ENCODE data around the gene MS4A8.
"Not testable (repeated sequence)": the region's sequence is repeated elsewhere in the genome, so short reads cannot be mapped to it uniquely, and the experiment has no call there.

Gene MS4A8

DNA sequence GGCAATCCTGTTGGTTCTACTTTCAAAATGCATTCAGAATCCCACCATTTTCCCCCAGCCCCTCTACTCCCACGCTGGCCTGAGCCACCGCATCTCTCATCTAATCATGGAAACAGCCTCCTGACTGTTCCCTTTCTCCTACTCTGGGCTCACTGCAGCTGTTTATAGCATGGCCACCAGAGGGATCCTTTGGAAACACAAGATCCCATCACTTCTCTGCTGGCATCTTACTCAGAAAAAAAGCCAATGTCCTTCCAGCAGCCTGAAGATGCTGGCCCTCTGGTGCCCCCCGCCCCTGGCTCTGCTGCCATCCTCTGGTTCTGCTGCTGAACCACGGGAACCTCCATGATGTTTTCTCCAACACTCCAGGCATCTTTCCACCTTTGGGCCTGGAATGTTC lies 11.1 kb downstream of the MS4A8 start:
- no peak for DNase-seq (ENCODE audit: extremely low read depth, low read depth)
- TF ChIP-seq, protein P1, sequence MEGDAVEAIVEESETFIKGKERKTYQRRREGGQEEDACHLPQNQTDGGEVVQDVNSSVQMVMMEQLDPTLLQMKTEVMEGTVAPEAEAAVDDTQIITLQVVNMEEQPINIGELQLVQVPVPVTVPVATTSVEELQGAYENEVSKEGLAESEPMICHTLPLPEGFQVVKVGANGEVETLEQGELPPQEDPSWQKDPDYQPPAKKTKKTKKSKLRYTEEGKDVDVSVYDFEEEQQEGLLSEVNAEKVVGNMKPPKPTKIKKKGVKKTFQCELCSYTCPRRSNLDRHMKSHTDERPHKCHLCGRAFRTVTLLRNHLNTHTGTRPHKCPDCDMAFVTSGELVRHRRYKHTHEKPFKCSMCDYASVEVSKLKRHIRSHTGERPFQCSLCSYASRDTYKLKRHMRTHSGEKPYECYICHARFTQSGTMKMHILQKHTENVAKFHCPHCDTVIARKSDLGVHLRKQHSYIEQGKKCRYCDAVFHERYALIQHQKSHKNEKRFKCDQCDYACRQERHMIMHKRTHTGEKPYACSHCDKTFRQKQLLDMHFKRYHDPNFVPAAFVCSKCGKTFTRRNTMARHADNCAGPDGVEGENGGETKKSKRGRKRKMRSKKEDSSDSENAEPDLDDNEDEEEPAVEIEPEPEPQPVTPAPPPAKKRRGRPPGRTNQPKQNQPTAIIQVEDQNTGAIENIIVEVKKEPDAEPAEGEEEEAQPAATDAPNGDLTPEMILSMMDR (IDR thresholded peaks at IDR 0.05; ENCODE audit: low read depth, low read length): no peak

DNA sequence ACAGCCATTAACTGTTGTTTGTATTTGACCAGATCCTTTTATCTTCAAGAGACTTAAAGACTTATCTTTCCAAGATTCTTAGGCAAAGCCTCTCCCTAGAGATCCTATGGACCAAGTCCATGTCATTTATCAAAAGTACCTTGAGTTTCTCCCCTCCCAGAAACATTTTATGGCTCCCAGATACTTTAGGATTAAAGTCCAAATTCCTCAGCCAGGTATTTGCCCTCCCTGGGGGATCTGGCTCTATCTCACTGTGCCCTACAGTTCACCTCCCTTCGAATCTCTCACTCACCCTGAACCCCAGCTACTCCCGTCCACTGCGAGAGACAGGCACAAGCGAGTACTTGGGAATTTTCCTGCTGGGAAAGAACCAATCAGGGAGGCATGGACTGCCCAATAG lies 11.9 kb downstream of the MS4A8 start:
- DNase-seq (ENCODE audit: extremely low read depth, low read depth): no peak
- TF ChIP-seq, protein P1 (IDR thresholded peaks at IDR 0.05; ENCODE audit: low read depth, low read length): no peak

DNA sequence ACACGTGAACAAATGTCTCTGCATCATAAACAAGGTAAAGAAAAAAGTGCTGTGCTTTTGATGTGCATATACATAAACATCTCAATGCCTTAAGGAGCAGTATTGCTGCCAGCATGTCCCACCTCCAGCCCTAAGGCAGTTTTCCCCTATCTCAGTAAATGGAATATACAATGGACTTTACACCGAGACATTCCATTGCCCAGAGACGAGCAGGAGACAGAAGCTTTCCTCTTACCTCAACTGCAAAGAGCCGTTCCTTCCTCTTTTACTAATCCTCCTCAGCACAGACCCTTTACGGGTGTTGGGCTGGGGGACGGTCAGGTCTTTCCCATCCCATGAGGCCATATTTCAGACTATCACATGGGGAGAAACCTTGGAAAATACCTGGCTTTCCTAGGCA lies 14.0 kb downstream of the MS4A8 start:
- DNase-seq (ENCODE audit: extremely low read depth, low read depth): not testable (repeated sequence)

DNA sequence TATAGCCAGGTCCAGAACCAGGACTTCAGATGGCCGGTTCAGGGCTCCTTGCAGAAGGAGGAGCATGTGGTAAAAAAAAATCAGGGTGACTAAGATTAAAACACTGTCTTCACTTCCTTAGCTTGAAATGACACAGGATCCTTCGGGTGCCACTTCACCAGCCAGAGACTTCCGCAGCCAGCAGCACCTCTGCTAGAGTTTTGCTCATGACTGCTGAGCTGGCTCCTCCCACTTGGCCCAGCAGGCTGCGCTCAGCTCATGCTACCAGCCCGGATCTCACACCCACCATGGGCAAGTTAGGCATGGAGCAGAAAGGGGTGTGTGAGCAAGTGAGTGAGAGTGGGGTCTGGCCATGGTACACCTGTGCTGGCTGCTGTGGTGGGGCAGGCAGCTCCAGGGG lies 18.5 kb downstream of the MS4A8 start:
- no peak for DNase-seq (ENCODE audit: extremely low read depth, low read depth)
- TF ChIP-seq, protein P1 (IDR thresholded peaks at IDR 0.05; ENCODE audit: low read depth, low read length): no peak

DNA sequence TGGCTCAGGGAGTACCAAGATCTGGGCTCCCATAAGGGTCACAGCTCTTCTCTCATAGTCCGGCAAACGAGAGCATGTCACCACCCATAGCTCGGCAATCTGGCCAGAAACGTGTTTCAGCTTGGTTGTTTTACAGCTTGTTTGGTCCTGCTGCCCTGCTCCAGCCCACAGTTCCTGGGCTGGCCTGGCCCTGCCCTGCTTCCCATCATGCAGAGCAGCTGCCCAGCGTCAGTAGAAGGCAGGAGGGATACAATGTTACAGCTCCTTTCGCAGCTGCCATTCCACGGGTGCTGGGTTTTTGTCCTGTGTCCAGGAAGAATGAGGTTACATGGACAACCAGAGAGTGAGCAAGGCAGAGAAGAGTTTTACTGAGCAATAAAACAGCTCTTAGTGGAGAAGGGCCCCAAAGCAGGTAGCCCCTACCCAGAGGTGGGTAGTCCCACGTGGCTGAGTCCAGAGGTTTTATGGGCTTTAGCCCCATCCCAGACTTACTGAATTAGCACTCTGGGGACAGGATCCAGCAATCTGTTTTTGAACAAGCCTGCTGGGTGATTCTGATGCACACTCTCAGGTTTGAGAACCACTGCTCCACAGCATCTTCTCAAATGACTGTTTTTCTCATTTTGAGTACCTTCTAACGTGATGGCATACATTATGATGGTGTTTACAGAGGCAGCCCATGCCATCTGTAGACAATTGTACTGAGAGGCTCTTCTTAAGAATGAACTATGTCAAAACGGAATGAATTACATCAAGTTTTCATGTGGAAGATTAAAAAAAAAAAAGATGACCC lies 19.3 kb downstream of the MS4A8 start:
- DNase-seq (ENCODE audit: extremely low read depth, low read depth): no peak
- TF ChIP-seq, protein P1 (IDR thresholded peaks at IDR 0.05; ENCODE audit: low read depth, low read length): no peak

DNA sequence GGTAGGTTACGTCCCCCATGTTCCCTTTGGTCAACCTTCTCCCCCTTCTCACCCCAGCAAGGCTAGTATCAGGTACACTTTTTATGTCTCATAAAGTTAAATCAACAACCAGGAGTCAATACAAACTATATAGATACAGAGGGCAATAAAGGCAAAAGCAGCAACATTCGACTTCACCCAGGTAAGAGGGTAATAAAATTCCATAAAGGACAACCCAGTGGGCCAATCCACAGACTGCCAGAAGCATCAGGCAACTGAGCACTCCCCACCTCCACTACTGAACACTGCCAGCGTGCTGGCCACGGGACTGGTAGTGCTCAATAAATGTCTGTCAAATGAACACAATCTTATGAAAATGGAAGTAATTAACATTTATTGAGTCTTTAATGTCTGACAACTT lies 20.0 kb downstream of the MS4A8 start:
- no peak for DNase-seq (ENCODE audit: extremely low read depth, low read depth)
- TF ChIP-seq, protein P1 (IDR thresholded peaks at IDR 0.05; ENCODE audit: low read depth, low read length): no peak

DNA sequence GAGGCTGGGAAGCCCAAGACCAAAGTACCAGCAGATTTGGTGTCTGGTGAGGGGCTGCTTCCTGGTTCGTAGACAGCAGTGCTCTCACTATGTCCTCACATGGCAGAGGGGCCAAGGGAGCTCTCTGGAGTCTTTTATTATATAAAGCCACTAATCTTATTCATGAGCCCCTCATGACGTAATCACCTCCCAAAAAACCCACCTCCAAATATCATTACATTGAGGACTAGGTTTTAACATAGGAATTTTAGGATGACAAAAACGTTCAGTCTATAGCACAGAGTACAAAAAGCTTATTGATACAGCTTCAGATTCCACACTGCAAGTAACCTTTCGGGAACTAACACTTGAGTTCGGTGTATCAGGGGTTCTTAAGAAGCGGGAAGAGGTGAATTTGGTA lies 21.0 kb downstream of the MS4A8 start:
- TF ChIP-seq, protein P1 (IDR thresholded peaks at IDR 0.05; ENCODE audit: low read depth, low read length): no peak
- DNase-seq (ENCODE audit: extremely low read depth, low read depth): no peak

DNA sequence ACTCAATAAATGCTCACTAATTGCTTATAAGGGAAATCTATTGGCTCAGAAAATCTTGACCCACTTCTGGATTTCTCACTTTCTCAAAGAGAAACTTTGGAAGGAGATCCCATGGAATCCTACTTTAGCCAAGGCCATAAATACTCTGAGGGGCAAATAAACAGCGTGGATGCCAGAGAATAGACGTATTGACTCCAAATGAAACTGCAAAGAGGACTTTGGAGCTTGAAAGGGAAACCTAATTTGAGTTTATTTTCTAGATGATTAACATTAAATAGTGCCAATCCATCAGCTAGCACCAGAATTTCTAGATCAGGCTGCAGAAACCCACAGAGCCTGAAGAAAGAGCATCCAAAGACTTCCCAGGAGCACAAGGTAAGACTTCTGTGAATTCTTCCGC lies 25.0 kb downstream of the MS4A8 start, which contains the start of gene MS4A18:
TSS of gene MS4A18 (plus strand) at position 301 of the 400 bp plus-strand sequence.
- TF ChIP-seq, protein P1 (IDR thresholded peaks at IDR 0.05; ENCODE audit: low read depth, low read length): no peak
- DNase-seq (ENCODE audit: extremely low read depth, low read depth): no peak
